NCI-H2171 treated with DMSO at 0.1 percent for 48 hours (cell line): Measurements from ENCODE around the gene ADSS1.

Experiments
- DNase-seq: peaks from one replicate; lab custom pipeline; 2025; lab: John Stamatoyannopoulos, UW

Gene ADSS1

DNA sequence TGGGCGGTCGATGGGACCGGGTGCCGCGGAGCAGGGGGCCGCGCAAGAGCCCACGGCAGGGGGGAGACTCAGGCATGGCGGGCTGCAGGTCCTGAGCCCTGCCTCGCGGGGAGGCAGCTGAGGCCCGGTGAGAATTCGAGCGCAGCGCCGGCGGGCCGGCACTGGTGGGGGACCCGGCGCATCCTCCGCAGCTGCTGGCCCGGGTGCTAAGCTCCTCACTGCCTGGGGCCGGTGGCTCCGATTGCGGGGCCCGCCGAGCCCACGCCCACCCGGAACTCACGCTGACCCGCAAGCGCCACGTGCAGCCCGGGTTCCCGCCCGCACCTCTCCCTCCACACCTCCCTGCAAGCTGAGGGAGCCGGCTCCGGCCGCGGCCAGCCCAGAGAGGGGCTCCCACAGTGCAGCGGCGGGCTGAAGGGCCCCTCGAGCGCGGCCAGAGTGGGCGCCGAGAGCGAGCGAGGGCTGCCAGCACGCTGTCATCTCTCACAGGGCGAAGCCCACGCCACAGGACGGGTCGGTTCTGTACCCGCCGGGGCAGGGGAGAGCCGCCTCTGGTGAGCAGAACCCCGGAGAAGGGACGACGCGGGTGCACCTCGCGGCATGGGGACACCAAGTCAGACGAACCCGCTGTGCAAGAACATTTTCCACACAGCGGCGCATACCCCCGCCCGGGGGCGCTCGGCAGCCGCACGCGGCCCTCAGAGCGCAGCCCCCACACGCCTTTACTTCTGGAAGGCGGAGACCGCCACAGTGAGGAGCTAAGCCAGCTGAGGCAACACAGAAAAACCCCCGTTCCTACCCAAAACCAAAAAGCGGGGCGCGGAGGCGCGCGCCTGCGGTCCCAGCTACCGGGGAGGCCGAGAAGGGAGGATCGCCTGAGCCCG lies 27.8 kb downstream of the ADSS1 start:
- no peak for DNase-seq

DNA sequence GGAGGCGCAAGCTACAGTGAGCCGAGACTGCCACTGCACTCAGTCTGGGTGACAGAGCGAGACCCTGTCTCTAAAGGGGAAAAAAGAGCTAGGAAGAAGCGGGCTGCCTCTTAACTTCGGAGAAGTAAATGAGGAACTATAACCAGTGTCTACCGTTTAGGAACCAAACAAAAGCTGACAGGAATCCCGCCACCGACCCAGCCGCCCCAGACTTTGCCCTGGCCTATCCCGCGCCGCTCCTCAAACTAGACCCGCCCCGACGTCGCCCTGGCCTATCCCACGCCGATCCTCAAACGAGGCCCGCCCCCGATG lies 28.4 kb downstream of the ADSS1 start:
- no peak for DNase-seq

DNA sequence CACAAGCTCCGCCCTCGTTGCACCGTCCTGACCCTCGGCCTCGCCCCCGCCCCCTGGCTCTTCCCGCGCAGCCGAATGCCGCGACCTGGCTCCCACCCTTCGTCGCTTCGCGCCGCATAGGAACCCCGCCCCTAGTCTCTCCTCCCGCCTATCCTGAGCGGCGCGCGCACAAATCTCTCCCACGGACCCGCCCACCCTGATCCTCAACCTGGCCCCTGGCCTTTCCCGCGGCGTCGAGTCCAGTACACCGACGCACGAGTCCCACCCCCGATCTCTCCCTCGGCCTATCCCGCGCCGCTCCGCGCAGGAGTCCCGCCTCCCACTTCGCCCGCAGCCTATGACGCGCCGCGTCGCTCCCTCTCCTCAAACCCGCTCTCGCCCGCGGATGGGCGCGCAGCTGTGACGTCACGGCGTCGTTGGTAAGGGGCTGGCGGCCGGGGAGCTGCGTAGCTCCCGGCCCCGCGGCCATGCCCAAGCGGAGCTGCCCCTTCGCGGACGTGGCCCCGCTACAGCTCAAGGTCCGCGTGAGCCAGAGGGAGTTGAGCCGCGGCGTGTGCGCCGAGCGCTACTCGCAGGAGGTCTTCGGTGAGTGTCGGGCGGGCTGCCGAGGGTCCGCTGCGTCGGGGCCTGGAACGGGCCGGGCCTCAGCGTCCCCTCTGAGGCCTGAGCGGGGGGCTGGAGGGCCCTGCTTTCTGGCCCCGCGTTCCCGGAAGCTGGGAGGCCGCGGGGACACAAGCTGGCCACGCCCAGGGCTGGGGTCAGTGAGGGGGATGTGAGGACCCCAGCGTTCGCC lies 28.9 kb downstream of the ADSS1 start, which contains the start of gene SIVA1:
SIVA1 (plus strand) TSS at position 413 of the 793 bp plus-strand sequence; CDS start at position 468, 55 bp downstream.
- DNase-seq, result peak; percentile 100

DNA sequence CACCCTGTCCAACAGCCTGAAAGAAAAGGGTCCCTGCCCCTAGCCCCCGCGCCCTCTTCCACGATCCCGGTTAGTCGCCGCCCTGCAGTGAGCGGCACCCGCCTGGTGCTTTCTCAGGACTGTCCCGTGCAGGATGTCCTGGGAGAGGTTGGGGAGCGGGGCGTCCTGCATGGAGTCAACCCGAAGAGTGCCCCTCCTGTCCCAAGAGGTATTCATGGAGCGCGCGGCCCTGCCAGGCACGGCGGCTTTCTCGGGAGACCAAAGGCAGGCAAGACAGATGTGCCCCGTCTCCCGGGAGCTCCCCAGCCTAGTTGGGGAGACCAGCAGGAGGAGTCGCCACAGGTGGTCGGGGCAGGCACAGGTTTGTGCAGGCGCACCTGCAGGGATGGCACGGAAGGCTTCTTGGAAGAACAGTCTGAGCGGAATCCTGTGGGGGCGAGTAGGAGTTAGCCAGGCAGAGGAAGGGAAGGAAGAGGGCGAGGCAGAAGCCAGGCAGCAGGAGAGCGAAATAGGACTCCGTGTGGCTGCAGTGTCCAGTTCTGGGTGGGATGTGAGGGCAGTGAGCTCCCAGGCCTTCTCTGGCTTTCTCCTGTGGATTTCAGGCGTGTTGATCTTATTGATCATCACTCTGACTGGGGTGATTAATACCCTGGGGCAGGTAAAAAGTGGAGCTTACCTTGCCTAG lies 29.6 kb downstream of the ADSS1 start:
- DNase-seq, result peak; percentile 66

DNA sequence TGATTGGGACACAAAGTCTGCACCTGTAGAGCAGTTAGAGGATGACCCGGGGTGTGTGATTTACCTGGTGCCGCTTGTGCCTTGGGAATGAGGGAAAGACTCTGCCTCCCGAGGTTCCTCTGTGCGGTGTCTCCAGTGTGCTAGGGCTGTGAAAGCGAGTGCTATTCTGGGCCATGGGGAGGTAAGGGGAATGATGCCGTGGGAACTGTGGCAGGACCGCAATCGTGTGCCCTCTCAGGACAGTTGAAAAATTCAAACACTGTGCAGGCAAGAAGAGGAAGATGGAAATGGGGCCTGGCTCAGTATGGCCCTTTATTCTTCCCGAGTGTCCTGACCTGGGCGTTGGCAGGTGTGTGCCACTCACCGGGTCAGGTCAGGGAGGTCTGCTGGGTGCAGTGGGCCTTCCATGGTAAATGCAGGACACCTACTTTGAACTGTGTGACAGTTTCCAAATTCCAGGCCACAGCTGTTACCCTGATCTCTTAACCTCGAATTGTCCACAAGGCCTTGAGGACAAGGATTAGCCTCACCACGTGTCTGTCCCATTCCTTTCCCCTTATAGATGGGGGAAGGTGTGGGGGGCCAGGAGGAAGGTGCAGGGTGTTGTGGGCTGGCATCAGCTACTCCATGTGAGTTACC lies 30.3 kb downstream of the ADSS1 start:
- no peak for DNase-seq

DNA sequence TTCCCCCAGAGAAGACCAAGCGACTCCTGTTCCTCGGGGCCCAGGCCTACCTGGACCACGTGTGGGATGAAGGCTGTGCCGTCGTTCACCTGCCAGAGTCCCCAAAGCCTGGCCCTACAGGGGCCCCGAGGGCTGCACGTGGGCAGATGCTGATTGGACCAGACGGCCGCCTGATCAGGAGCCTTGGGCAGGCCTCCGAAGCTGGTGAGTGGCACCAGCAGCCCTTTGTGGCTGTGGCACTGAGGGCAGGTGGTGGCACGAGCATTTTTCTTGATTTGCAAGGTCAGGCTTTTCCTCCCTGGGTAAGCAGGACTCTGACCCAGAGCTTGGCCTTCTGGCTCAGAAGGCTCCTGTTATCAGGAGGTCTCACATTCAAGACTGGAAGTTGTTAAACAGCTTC lies 31.6 kb downstream of the ADSS1 start:
- DNase-seq, result no peak

DNA sequence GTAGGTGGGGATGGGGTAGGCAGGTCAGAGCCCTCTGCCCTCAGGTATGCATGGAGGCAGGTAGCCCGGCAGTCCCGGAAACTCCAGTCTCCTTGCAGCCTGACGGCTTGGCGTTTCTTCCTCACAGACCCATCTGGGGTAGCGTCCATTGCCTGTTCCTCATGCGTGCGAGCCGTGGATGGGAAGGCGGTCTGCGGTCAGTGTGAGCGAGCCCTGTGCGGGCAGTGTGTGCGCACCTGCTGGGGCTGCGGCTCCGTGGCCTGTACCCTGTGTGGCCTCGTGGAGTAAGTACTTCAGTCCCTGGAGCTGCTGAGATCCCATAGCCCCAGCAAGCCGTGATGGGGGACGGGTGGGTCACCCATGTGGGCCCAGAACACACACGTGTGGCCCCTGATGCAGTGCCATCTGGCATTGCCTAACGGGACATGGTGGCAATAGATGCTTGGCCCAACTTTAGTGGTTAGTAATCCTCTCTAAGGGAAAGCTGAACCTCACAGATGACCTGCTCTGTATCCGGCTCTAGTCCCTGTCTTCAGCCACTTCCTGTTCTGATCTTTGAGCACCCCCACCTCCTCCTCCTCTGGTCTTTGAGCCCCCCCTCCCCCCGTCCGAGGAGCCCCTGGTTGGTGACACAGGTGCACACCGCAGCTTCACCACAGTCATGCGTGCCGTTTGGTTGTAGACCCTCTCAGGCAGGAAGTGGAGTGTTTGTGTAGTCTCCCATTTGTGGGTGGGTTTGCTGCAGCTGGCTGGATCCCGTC lies 32.6 kb downstream of the ADSS1 start:
- no peak for DNase-seq

DNA sequence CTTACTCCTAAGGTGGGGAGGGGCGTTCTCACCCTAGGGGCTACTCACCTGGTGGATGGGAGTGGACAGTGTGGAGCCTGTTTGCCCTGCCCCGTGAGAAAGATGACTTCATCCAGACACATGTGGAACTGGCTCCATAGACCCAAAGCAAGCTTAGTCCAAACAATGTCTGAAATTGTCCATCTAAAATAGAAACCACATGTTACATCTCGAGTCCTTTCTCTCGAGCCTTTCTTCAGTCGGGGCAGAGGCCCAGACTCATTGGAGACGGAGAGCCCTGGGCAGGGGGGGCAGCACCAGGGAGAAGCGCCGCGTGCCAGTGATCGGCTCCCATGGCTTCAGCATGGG lies 33.2 kb downstream of the ADSS1 start:
- no peak for DNase-seq

DNA sequence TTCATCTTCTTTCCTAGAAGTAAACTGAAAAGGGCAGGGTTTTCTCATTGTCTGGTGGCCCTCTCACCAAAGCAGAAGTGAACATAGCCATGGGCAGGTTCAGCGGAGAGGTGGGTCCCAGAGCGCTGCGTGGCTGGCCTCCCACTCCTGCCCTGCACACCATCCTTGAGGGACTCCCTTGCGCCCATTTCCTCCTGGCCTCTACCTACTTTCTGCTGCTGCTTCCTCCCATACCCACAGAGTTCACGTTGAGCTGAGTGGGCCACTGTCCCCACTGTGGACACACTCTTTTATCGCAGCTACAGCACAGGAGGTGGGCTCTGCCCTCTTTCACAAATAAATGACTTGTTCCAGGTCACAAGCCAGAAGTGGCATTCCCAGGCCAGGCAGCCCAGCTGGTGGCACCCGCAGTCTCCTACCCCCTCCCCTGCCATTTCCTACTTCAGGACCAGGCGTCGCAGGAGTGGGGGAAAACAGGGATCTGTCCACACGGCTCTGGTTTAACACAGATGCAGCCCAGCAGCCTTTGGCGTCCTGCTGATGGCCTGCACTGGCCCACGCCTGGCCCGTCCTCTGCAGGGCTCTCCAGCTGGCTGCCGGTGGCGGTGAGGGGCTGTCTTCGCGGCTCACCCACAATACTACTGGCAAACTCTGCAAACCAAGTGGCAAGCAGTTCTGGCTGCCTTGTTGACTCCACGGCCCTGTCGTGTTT lies 33.8 kb downstream of the ADSS1 start:
- no peak for DNase-seq

DNA sequence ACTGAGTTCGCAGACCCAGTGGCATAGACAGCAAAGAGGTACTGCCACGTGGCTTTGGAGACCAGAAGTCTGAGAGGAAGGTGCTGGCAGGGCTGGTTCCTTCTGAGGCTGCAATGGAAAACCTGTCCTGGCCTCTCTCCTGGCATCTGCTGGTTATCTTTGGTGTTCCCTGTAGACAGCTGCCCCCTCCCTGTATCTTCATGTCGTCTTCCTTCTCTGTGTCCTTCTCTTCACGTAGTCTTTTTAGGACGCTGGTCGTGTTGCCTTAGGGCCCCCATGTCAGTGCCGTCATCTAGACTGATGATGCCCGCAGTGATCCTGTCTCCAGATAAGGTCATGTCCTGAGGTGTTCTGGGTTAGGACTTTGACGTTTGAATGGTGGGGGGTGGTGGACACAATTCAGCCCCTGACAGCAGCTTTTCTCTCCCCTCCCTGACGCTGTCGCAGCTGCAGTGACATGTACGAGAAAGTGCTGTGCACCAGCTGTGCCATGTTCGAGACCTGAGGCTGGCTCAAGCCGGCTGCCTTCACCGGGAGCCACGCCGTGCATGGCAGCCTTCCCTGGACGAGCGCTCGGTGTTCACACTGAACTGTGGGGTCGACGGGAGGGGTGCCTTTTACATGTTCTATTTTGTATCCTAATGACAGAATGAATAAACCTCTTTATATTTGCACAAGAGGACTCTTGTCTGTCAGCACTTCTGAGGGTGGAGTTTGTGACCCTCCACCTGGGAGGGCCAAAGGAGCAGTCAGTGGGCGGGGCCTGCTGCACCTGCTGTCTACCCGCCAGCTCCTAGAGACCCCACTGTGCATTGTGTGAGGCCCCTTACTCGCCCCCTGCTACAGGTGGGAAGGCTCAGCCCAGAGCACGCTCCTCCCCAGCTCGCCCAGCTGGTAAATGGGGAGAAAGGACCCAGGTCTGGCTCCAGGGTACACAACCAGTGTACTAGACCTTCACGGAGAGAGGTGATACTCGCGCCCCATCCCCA lies 35.2 kb downstream of the ADSS1 start:
- DNase-seq, result no peak

DNA sequence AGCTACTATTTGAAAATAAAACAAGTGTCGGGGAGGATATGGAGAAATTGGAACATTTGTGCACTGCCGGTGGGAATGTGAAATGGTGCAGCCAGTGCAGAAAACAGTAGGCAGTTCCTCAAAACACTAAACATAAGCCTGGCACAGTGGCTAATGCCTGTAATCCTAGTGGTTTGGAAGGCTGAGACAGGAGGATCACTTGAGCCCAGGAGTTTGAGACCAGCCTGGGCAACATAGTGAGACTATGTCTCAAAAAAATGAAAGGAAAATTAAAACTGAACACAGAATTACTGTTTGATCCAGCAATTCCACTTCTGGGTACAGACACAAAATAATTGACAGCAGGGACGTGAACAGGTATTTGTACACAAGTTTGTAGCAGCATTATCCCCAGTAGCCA lies 41.5 kb downstream of the ADSS1 start:
- no peak for DNase-seq

DNA sequence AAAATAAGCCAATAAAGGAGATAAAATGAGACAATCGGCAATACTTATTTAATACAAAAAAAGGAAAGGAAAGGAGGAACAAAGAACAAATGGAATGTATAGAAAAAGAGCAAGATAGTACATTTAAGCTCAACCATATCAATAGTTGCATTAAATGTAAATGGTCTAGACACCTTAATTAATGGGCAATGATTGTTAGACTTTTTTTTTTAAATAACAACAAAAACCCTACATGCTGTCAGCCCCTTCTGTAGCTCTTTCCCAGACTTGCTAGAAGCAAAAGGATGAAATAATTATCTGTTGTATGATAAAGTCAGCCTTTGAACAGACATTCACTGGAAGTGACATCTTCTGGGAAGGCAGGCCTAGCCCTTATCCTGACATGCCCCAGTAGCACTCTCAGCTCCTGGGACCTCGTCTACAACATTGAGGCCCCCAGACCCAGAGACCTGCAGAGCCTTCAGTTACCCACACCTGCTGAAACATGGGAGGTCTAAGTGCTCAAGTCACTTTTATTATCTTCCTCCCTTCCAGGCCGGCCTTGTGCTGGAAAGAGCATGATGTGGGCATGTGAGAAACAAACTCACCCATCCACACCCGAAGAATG lies 42.3 kb downstream of the ADSS1 start:
- no peak for DNase-seq

DNA sequence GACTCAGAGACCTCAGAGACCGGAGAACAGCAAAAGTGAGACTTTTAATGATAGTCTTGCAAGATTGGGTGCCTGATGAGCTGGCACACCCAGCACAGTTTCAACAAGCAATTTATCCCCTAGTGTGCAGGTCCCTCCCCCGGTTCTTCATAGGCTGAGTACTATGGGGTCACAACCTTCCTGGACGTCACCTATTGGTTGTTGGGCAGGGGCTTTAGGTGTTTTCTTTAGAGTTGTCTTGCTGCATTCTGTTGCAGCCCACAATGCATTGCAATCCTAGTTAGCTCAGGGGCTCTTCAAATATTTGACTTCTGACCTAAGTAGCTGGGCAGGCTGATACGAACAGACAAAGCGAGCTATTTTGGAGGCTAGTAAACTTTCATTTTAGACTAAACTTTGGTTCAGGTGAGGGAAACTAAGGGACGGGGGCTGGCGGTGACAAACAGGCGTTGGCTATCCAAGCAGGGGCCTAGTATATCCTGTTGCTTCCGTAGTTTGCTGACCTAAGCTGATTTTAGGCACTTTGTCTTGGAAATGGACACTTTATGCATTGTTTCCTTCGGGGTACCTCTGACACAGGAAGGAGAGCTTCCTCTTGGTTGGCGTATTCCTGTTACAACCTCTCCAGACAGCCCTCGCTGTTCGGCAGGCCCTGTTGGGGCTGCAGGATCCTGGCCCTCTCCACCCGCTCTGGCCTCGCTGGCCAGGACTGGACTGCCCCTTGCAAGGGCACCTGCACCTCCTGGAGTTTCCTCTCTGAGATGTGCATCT lies 43.0 kb downstream of the ADSS1 start:
- DNase-seq, result no peak

DNA sequence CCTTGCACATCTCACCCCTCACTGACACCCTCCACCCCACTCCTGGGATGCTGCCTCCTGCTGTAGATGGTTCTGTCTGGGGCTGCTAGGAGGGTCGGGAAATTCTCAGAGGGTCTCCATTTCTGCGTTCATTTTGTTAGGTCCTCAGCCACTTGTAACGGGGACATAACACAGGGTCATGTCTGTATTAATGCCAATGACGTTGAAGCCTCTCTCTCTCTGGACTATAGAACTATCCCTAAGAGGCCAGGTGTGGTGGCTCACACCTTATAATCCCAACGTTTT lies 43.5 kb downstream of the ADSS1 start:
- DNase-seq, result no peak

DNA sequence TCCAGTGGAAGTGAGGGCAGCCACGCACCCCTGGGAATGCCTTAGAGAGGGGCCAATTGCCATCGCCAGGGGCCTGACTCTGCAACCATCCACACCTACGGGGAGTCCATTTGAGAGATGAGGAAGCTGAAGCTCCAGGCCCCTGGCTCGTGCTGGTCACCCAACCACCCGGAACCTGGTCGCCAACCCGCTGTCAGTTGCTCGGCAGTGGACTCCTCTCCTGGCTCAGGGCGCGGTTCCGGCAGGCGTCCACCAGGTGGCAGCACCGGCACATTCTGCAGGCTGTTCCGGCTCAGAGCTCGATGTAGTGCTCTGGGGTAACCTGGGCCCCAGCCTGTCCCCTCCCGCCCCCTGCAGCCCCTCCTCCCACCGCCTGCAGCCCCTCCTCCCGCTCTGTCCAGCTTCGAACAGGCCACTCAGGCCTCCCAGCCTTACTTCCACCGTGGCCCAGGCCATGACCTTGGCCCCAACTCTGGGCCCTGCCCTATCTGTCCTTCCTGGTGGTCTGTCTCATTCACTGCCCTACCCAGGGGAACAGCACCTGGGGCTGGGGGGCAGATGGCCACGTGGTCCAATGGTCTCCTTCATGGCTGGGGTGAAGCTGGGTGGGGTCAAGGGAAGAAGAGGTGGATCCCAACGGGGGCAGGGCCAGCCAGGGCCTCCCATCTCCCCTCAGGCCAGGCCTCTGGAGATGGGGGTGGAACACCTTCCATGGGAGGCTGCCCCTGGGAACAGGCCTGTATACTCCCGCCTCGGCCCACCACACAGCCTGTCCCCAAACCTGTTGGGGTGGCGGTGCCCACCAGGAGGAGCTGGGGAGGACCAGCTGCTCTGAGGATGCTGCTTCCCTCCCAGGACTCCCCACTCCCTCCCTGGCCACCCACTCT lies 44.7 kb downstream of the ADSS1 start:
- DNase-seq, result peak; percentile 67

DNA sequence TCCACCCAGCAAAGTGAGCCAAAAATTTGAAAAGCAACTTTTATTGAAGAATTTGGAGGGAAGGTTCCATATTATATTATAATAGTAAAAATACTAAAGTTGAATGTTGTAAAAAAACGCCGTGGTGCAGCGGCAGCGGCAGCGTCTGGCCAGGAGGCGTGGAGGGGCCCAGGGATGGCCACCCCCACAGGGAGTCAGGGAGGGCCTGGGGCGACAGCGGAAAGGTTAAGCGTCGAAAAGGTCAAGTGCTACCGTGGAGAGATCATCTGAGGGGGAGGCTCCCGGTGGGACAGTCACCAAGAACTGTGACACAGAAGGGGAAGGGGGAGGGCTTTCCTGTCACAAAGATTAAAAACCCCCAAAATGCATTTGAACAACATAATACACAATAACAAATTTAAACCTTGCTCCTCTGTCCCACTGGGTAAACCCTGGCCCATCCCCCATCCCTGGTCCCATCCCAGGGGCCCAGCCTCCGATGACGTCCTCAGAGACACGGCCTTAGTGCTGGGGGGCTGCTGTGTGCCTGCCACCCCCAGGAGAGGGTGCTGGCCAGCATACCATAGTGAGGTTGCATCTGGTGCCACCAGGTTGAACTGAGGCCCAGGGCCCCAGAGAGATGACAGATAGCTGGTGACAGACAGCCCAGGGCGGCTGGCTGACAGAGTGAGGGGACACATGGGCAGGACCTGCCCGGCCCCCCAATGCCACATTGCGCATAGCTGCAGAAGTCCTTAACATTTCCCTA lies 45.5 kb downstream of the ADSS1 start:
- DNase-seq, result no peak

DNA sequence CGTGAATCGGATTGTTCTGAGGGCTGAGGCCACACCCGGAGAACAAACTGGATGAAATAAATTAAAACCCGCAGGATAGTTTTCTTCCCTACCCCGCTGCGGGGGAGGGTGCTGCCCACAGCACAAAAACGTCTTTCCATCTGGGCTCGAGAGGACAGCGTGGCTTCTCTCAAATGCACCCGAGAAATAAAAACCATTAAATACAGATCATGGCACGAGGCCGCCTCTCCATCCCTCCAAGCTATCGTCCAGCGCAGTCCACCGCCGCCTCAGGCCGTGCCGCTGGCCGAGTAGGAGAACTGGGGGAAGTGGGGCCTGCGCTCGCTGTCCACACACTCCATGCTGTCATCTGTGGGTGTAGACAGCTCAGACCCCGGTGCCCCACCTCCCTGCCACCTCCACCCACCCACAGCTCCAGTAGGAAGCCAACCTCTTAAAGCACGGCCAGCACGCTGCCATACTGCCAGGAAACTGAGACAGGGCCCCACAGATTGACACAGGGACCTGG lies 46.1 kb downstream of the ADSS1 start:
- no peak for DNase-seq
